HL-60 (cell line): ENCODE measurements around the gene AQP3.

Source experiments
- GABPA ChIP-seq: IDR thresholded peaks from 2 replicates; pipeline ENCODE4 v1.6.1; 2012; ENCODE audit warnings: low read depth
- TF ChIP-seq, protein P1 (sequence below): IDR thresholded peaks from one replicate; pipeline ENCODE4 v1.5.1; 2011; ENCODE audit warnings: low read length, control low read depth, inconsistent platforms; ENCODE audit not compliant: insufficient read depth

DNA sequence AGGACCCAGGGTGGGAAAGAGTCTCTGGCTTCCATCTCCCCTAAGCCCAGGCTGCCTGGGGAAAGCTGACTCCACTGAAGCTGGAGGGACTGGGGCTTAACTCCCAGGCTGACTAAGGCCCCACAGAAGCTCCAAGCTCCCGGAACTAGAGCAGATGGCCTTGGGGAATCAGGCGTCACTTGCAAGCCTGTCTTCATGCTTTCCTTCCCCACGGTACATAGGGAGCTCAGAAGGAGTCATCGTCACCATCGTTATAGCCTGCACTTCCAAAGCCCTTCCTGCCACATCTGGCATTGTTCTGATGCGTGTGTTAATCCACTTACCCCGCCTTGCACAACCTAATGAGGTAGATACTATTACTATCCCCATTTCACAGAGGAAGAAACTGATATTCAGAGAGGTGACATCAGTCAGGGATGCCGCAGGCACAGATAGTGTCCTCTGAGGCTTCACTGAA is 11.5 kb downstream of the AQP3 start:
- TF ChIP-seq, protein P1, sequence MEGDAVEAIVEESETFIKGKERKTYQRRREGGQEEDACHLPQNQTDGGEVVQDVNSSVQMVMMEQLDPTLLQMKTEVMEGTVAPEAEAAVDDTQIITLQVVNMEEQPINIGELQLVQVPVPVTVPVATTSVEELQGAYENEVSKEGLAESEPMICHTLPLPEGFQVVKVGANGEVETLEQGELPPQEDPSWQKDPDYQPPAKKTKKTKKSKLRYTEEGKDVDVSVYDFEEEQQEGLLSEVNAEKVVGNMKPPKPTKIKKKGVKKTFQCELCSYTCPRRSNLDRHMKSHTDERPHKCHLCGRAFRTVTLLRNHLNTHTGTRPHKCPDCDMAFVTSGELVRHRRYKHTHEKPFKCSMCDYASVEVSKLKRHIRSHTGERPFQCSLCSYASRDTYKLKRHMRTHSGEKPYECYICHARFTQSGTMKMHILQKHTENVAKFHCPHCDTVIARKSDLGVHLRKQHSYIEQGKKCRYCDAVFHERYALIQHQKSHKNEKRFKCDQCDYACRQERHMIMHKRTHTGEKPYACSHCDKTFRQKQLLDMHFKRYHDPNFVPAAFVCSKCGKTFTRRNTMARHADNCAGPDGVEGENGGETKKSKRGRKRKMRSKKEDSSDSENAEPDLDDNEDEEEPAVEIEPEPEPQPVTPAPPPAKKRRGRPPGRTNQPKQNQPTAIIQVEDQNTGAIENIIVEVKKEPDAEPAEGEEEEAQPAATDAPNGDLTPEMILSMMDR = no peak
- TF ChIP-seq GABPA = no peak
